Endodermal cell (in vitro differentiated cells): ENCODE data around the gene CHL1. TPM values are rescaled to one million over a fixed set of nuclear protein-coding genes. Genes with fewer than 3 reads are reported as not detected.

ENCODE experiments used
- DNase-seq: peaks from one replicate; pipeline ENCODE4 v3.0.0-alpha.2; 2017
- H3K27ac ChIP-seq: 2 replicates; pipeline ENCODE4 v1.5.1; 2013; ENCODE audit warnings: mild to moderate bottlenecking, low read depth, low read length, moderate library complexity
- H3K27me3 ChIP-seq: 2 replicates; pipeline ENCODE4 v1.6.1; 2013; ENCODE audit warnings: mild to moderate bottlenecking, low read length, moderate library complexity; ENCODE audit not compliant: insufficient read depth, control insufficient read depth, poor library complexity, severe bottlenecking
- H3K36me3 ChIP-seq: 2 replicates; pipeline ENCODE4 v1.7.0; 2013; ENCODE audit warnings: mild to moderate bottlenecking, low read length, moderate library complexity; ENCODE audit not compliant: control insufficient read depth, insufficient read depth
- H3K4me1 ChIP-seq: one replicate; pipeline ENCODE4 v1.7.0; 2013; ENCODE audit warnings: low read length; ENCODE audit not compliant: control insufficient read depth, insufficient read depth
- H3K4me3 ChIP-seq: 2 replicates; pipeline ENCODE4 v1.5.1; 2013; ENCODE audit warnings: mild to moderate bottlenecking, low read length, moderate library complexity
- H3K9ac ChIP-seq: 2 replicates; pipeline ENCODE4 v1.6.1; 2013; ENCODE audit warnings: mild to moderate bottlenecking, low read length, moderate library complexity; ENCODE audit not compliant: poor library complexity, severe bottlenecking; ENCODE audit errors: extremely low read depth
- H3K9me3 ChIP-seq: 2 replicates; pipeline ENCODE4 v1.6.1; 2013; ENCODE audit warnings: mild to moderate bottlenecking, low read length, moderate library complexity; ENCODE audit not compliant: control insufficient read depth
- H3K27ac Mint-ChIP-seq: 2 replicates; pipeline ENCODE4 v1.8.0; 2020; ENCODE audit warnings: mixed read lengths
- H3K27me3 Mint-ChIP-seq: 2 replicates; pipeline ENCODE4 v1.8.0; 2021; ENCODE audit warnings: mild to moderate bottlenecking, mixed read lengths; ENCODE audit not compliant: insufficient read depth
- H3K36me3 Mint-ChIP-seq: 2 replicates; pipeline ENCODE4 v1.8.0; 2020; ENCODE audit warnings: low read depth, mixed read lengths
- H3K4me1 Mint-ChIP-seq: 2 replicates; pipeline ENCODE4 v1.8.0; 2020; ENCODE audit warnings: mixed read lengths
- H3K4me3 Mint-ChIP-seq: 2 replicates; pipeline ENCODE4 v1.8.0; 2020; ENCODE audit warnings: mild to moderate bottlenecking, moderate library complexity, mixed read lengths
- H3K9me3 Mint-ChIP-seq: 2 replicates; pipeline ENCODE4 v1.8.0; 2020; ENCODE audit warnings: mild to moderate bottlenecking, mixed read lengths
- CTCF ChIP-seq: fragments of 200-600 bp; sonication (generic); conservative IDR thresholded peaks from 2 replicates; pipeline ENCODE4 v1.5.0; 2021; ENCODE audit warnings: antibody characterized with exemption, mild to moderate bottlenecking
- WGBS, 2 experiments: methylation state at CpG; one replicate each; pipeline versions ENCODE4 v1.1.5 to v1.1.7; 2013; ENCODE audit warnings: missing lambda C conversion rate in 2 of 2, mixed read lengths in 1 of 2; ENCODE audit not compliant: insufficient coverage in 1 of 2, insufficient read length in 1 of 2; 5-methylcytosine and 5-hydroxymethylcytosine counted together
- total RNA-seq, 2 donors: library from RNA; stranded (reverse); fragmentation: NEBNext Ultra II Directional in 1 of 2; extraction: Animal tissue kit (Norgen Biotek cat#: 25700) in 1 of 2; gene quantifications; 2 replicates in 1 of 2; 3 replicates in 1 of 2; pipeline ENCODE4 v1.2.1, GENCODE V29; 2021

Gene CHL1
- total RNA-seq, 2 donors from 2014 or later = 2.2 to 2.8 TPM

- Histone ChIP-seq H3K4me3 (no peak overlapping the region), H3K4me1 (no peaks in the 10 kb centered on the region), H3K9ac (no peak overlapping the region), H3K9me3 (peaks cover 92% of the 10 kb centered on the region), H3K27me3 (no peaks in the 10 kb centered on the region), H3K27ac (no peak overlapping the region), H3K36me3 (no peaks in the 10 kb centered on the region)
- Mint-ChIP-seq H3K4me3 (no peak overlapping the region), H3K4me1 (peaks cover 3% of the 10 kb centered on the region), H3K27ac (no peak overlapping the region), H3K36me3 (no peaks in the 10 kb centered on the region), H3K27me3 (peaks cover 21% of the 10 kb centered on the region), H3K9me3 (no peaks in the 10 kb centered on the region)
- TF ChIP-seq CTCF = no peak
- 44 to 59% methylated on average over 4 of the region's 4 CpGs for WGBS, 2 experiments
- DNase-seq = no peak
Measured at GRCh38 chr3:212432-212831, 15.9 kb downstream of the CHL1 start.

DNA sequence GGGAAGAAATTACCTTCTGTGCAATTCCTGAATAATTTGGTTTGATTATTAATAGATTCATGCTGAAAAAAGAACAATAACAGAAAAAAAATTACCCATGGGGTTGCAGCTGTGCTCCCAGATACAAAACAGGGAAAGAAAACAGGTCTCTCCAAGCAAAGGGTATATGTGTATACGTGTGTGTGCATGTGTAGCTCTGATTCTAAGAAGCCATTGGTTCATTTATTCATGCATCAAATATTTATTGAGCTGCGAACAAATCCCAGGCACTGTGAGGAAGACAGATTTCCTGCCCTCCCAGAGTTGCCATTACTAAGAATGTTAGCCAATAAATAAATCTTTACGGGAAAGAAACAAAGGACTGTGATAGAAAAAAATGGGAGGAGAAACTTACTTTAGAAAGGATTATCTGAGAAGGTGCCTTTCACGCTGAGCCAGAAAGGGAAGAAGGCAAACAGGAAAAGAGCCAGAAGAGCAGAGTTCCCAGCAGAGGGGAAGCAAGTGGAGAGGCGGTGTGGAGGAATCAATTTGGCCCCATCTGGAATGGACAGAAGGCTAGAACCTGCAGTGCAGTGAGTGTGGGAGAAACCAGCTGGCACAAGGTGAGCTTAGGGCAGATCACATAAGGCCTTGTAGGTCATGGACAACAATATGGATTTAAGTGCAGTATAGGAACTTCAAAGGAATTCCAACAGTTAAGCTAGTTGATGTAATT, 20.7 kb downstream of the CHL1 start:
- DNase-seq = no peak
- Mint-ChIP-seq H3K36me3 (no peaks in the 10 kb centered on the region), H3K27ac (no peak overlapping the region), H3K27me3 (peaks cover 12% of the 10 kb centered on the region), H3K9me3 (no peaks in the 10 kb centered on the region), H3K4me1 (peaks cover 4% of the 10 kb centered on the region), H3K4me3 (no peak overlapping the region)
- no peaks in the 10 kb centered on the region for H3K4me1 ChIP-seq
- TF ChIP-seq CTCF = no peak
- H3K27ac ChIP-seq = no peak overlapping the region
- 54 to 68% methylated on average over 3 to 5 of the region's 5 CpGs for WGBS, 2 experiments
- no peak overlapping the region for H3K9ac ChIP-seq
- H3K36me3 ChIP-seq = no peaks in the 10 kb centered on the region
- peaks cover 85% of the 10 kb centered on the region for H3K9me3 ChIP-seq
- no peak overlapping the region for H3K4me3 ChIP-seq
- no peaks in the 10 kb centered on the region for H3K27me3 ChIP-seq

GRCh38 chr3:217948-218347, 21.4 kb downstream of the CHL1 start:
- H3K4me3 ChIP-seq = no peak overlapping the region
- TF ChIP-seq CTCF = no peak
- no peak overlapping the region for H3K27ac Mint-ChIP-seq
- H3K36me3 Mint-ChIP-seq = no peaks in the 10 kb centered on the region
- DNase-seq = no peak
- H3K9ac ChIP-seq = no peak overlapping the region
- no peaks in the 10 kb centered on the region for H3K36me3 ChIP-seq
- H3K4me1 Mint-ChIP-seq = peaks cover 4% of the 10 kb centered on the region
- H3K27ac ChIP-seq = no peak overlapping the region
- peaks cover 10% of the 10 kb centered on the region for H3K27me3 Mint-ChIP-seq
- peaks cover 85% of the 10 kb centered on the region for H3K9me3 ChIP-seq
- H3K9me3 Mint-ChIP-seq = peaks cover 4% of the 10 kb centered on the region
- H3K27me3 ChIP-seq = no peaks in the 10 kb centered on the region
- WGBS, 2 experiments = 89% methylated on average over 2 of the region's 2 CpGs; no CpG with 5 or more reads in 1 of the 2 experiments
- no peak overlapping the region for H3K4me3 Mint-ChIP-seq
- no peaks in the 10 kb centered on the region for H3K4me1 ChIP-seq
